Measurements from ENCODE around the gene MAB21L4.

The MAB21L4 gene

GRCh38 chr2:240906911-240907590 lies 11.1 kb upstream of the MAB21L4 start:
- TF ChIP-seq CTCF (IDR thresholded peaks at IDR 0.05; ENCODE audit: control insufficient read depth, extremely low read depth, insufficient read depth), result no peak
- H3K4me3 ChIP-seq (ENCODE audit: low read depth, low read length), result no peak overlapping the region
- no peak for DNase-seq (ENCODE audit: low read depth)

- DNase-seq (ENCODE audit: low read depth), result no peak
- no peak within 1 kb of the TSS for H3K4me3 ChIP-seq (ENCODE audit: low read depth, low read length)
- TF ChIP-seq CTCF (IDR thresholded peaks at IDR 0.05; ENCODE audit: control insufficient read depth, extremely low read depth, insufficient read depth), result no peak
Observed at GRCh38 chr2:240906141-240906910, 10.4 kb upstream of the MAB21L4 start, which contains the start of gene CROCC2. Gene CROCC2 (plus strand): TSS chr2:240906336. CDS start chr2:240906514, 178 bp downstream.

- DNase-seq (ENCODE audit: low read depth), result no peak
- TF ChIP-seq CTCF (IDR thresholded peaks at IDR 0.05; ENCODE audit: control insufficient read depth, extremely low read depth, insufficient read depth), result no peak
Observed at GRCh38 chr2:240905176-240905781, 9.3 kb upstream of the MAB21L4 start.

GRCh38 chr2:240904216-240905175 lies 8.5 kb upstream of the MAB21L4 start:
- no peak overlapping the region for H3K4me3 ChIP-seq (ENCODE audit: low read depth, low read length)
- TF ChIP-seq CTCF (IDR thresholded peaks at IDR 0.05; ENCODE audit: control insufficient read depth, extremely low read depth, insufficient read depth), result no peak
- no peak for DNase-seq (ENCODE audit: low read depth)

More at GRCh38 chr2:240905176-240905781, 9.3 kb upstream of the MAB21L4 start:
- H3K4me3 ChIP-seq (ENCODE audit: low read depth, low read length), result no peak overlapping the region

GRCh38 chr2:240903191-240904060 lies 7.5 kb upstream of the MAB21L4 start:
- H3K4me3 ChIP-seq (ENCODE audit: low read depth, low read length), result no peak overlapping the region
- TF ChIP-seq CTCF (IDR thresholded peaks at IDR 0.05; ENCODE audit: control insufficient read depth, extremely low read depth, insufficient read depth), result no peak
- no peak for DNase-seq (ENCODE audit: low read depth)
